AG09309 (cell line): ENCODE data around the gene PTPN18.

Experiments
- DNase-seq: peaks from one replicate; pipeline ENCODE4 v3.0.0-alpha.2; 2010; ENCODE audit warnings: low read depth
- H3K4me3 ChIP-seq: 2 replicates; pipeline ENCODE4 v1.5.1; 2011; ENCODE audit warnings: mild to moderate bottlenecking, low read depth, low read length, moderate library complexity; ENCODE audit not compliant: control insufficient read depth
- TF ChIP-seq, protein P1 (sequence below): IDR thresholded peaks from 2 replicates; pipeline ENCODE4 v1.5.1; 2011; ENCODE audit warnings: mild to moderate bottlenecking, low read depth, low read length, inconsistent platforms; ENCODE audit not compliant: insufficient read depth, control insufficient read depth; ENCODE audit errors: missing control alignments

Gene PTPN18

DNA sequence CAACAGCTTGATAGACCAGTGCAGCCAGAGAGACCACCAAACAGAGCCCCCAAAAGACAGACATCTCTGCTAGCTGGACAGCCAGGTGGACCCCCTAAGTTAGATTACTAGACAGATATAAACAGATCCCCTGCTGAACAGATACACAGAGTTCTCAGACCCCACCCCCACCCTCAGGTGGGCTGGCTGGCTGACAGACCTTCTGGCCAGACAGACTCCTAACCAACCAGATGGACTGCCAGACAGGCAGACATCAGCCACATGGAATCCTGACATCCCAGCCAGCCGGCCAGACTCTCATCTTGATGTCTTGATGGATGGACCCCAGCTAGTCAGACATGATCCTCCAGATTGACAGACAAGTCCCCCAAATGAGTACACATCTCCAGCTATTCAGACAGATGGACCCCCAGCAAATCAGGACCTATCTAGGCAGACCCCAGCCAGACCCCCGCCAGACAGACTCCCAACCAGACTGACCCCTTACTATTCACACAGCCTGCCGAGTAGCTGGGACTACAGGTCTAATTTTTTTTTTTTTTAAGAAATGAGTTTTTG lies 18.0 kb downstream of the PTPN18 start:
- TF ChIP-seq, protein P1, sequence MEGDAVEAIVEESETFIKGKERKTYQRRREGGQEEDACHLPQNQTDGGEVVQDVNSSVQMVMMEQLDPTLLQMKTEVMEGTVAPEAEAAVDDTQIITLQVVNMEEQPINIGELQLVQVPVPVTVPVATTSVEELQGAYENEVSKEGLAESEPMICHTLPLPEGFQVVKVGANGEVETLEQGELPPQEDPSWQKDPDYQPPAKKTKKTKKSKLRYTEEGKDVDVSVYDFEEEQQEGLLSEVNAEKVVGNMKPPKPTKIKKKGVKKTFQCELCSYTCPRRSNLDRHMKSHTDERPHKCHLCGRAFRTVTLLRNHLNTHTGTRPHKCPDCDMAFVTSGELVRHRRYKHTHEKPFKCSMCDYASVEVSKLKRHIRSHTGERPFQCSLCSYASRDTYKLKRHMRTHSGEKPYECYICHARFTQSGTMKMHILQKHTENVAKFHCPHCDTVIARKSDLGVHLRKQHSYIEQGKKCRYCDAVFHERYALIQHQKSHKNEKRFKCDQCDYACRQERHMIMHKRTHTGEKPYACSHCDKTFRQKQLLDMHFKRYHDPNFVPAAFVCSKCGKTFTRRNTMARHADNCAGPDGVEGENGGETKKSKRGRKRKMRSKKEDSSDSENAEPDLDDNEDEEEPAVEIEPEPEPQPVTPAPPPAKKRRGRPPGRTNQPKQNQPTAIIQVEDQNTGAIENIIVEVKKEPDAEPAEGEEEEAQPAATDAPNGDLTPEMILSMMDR = no peak
- H3K4me3 ChIP-seq = peak overlapping the region; percentile 96
- no peak for DNase-seq

DNA sequence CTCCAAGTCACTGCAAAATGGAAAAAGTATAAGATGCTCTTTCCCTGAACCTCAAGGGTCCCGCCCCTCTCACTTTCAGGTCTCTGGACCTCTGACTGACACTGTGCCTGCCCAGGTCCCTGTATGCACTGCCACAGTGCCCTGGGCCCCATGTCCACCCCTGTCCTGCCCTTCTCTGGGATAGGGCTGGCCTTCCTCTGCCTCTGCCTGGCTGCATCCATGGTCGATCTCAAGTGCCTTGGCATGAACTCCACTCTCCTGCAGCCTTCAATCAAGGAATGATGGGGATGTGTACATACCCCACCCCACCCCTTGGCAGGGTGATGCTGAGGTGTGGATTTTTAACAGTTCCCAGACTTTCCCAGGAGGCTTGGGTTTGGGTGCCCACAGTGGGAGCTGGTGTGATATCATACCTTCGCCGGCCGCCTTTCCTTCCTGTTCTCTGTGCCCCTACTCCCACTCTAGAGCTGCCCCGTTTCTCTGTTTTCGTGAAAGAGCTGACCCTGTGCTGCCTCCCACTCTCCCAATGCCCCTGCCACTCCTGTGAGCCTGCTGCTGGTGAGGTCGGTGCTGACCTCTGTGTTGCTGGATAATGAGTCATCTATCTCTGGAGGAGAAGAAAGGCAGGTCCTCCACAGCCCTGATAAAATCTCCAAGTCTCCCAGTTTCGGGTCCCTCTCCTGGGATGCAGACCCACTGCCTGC lies 18.9 kb downstream of the PTPN18 start:
- no peak overlapping the region for H3K4me3 ChIP-seq
- no peak for DNase-seq
- TF ChIP-seq, protein P1 = no peak

DNA sequence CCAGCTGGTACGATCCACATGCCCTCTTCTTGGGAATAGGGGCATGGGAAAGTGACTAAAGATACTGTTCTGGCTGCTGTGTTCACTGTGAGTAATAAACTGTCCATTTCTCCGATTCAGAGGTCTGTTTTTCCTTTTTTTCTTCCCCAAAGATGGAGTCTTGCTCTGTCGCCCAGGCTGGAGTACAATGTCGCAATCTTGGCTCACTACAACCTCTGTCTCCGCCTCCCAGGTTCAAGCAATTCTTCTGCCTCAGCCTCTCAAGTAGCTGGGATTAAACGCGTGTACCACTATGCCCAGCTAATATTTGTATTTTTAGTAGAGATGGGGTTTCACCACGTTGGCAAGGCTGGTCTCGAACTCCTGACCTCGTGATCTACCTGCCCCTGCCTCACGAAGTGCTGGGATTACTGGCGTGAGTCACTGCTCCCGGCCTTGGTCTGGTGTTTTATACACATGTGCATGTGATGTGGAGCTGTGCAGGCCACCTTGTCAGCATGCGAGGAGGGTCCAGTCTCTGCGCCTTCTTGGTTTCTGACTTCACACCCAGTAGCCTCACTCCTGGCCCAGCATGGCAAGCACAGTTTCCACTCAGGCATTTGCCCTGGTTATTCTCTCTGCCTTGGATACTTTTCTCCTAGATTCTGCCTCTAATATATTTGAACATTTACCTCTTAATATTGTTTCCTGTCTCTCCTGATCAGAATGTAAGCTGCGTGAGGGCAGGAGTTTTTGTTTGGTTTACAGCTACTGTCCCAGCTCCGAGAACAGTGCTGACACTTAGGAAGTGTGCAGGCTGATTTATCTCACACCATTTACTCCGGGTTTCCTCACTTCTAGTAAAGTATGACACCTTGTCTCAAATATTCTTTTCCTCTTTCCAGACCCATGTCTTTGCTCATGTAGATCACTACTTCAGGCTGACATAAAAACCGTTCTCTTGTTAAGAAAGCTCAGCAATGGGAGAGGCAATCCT lies 19.7 kb downstream of the PTPN18 start:
- TF ChIP-seq, protein P1 = no peak
- no peak overlapping the region for H3K4me3 ChIP-seq
- no peak for DNase-seq

DNA sequence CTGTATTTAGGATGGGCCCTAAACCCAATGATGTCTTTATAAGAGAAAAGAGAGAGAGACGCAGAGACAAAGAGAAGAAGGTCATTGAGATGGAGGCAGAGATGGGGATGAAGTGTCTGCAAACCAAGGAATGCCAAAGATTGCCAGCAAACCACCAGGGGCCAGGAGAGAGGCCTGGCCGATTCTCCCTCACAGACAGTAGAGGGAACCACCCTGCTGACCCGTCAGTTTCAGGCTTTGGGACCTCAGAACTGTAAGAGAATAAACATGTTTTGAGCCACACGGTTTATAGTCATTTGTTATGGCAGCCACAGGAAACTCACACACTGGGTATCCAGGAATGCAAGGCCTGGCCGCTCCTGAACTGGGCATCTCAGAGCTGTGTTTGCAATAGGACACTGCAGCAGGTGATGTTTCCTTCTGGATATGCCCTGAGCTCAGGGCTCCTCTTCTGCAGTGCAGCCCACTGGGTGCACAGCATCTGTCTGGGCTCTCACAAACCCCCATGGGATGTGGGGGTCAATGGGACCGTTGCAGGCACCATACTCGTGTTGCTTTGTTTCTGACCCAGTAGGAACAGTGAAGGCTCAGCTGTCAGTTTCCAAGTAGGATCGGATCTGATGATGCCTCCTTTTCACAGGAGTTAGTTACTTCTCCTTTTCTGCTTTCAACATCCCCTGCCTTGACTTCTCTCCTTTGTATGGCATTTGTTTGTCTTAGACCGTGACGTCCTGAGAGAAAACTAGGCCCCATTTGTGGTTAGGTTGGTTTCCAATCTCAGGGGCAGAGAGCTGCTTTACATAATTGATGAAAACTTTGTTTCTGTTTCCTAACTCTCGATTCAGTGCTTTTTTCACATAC lies 20.8 kb downstream of the PTPN18 start:
- no peak overlapping the region for H3K4me3 ChIP-seq
- no peak for DNase-seq
- TF ChIP-seq, protein P1 = peak; percentile 17

DNA sequence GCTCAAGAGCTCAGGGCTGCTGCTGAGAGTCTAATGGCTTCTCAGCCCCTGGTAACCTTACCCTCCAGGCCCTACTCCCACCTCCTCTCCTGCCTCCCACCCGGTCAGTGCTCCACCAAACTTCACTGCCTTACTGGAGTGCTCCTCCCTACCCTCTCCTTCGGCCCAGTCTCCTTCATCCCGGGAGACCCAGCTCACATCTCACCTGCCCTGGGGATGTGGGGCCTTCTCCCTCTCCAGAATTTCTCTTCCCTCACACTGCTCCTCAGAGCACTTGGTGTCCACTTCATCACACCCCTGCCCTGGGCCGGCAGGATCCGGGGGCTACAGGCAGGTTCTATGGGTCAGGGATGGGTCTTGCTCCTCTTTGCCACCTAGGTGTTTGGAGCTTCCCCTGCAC lies 21.6 kb downstream of the PTPN18 start:
- no peak for DNase-seq
- TF ChIP-seq, protein P1 = no peak
- H3K4me3 ChIP-seq = no peak overlapping the region
